Choroid plexus epithelial cell (primary cell): ENCODE measurements around the gene TFAP2D.

Source experiments
- DNase-seq: peaks from one replicate; pipeline ENCODE4 v3.0.0-alpha.2; 2010; ENCODE audit warnings: low read depth
- H3K4me3 ChIP-seq: 2 replicates; pipeline ENCODE4 v1.5.1; 2011; ENCODE audit warnings: low read depth, mild to moderate bottlenecking, control low read depth, low read length, moderate library complexity
- TF ChIP-seq, protein P1 (sequence below): conservative IDR thresholded peaks from 2 replicates; pipeline ENCODE4 v1.5.1; 2011; ENCODE audit warnings: low read depth, mild to moderate bottlenecking, control low read depth, inconsistent platforms, low read length, moderate library complexity

The TFAP2D gene

DNA sequence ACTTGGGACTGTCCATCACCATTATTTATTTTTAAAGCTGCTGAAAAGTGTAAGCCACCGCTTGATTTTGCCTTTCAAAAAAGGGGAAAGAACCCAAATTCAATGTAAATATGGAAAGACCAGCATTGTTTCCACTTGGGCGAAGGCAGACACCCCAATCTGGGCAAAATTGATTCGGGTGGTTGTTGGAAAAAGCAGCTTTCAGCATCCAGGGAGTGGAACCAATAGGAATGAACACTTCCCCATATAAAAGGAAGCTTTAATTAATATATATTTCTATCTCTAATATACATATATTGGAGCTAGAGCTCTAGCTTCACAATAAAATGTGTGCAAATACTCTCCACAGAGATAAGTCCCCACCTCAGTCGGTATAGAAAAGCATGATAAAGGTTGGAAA is at the start of gene TFAP2D:
TFAP2D (plus strand) TSS at position 301 of the 400 bp plus-strand sequence. CDS start 530 bp downstream, outside the sequence.
- TF ChIP-seq, protein P1, sequence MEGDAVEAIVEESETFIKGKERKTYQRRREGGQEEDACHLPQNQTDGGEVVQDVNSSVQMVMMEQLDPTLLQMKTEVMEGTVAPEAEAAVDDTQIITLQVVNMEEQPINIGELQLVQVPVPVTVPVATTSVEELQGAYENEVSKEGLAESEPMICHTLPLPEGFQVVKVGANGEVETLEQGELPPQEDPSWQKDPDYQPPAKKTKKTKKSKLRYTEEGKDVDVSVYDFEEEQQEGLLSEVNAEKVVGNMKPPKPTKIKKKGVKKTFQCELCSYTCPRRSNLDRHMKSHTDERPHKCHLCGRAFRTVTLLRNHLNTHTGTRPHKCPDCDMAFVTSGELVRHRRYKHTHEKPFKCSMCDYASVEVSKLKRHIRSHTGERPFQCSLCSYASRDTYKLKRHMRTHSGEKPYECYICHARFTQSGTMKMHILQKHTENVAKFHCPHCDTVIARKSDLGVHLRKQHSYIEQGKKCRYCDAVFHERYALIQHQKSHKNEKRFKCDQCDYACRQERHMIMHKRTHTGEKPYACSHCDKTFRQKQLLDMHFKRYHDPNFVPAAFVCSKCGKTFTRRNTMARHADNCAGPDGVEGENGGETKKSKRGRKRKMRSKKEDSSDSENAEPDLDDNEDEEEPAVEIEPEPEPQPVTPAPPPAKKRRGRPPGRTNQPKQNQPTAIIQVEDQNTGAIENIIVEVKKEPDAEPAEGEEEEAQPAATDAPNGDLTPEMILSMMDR = no peak

DNA sequence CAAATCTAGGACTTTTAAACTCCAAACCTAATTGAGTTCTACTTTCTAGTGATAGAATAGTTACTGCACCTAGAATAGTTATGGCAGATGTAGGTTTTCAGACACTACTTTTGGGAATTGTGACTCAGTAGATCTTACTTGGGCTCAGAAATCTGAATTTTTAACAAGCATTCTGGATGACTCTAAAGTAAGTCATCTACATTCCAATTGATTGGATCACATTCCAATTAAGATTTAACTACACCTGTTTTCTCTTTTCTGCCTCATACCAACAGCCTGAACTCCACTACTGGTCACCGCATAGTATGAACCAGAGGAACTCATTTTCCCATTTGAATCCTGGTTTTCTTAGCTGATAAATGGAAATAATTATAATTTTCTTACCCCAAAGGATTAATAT is 49.5 kb upstream of the TFAP2D start:
- no peak for DNase-seq
- TF ChIP-seq, protein P1 = no peak

More for the DNA sequence above, at the start of gene TFAP2D:
- no peak for DNase-seq
- no peak within 1 kb of the TSS for H3K4me3 ChIP-seq

DNA sequence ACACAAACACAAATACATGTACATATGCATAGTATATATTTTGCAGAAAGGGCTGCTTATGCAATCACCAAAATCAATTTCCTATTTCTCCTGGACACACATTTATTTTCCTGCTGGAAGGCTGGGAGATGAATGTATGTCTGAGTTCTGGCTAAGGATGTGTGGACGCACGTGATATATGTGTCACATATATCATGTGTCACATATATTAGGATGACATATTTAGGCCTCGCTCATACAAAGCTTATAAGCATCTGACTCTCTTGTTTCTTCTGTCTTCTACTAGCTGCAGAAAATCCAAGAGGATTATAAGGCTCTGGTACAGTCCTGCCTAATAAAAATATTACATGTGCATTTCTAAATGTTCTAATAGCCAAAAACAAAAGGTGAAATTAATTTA is 47.2 kb upstream of the TFAP2D start:
- TF ChIP-seq, protein P1 = no peak
- H3K4me3 ChIP-seq = no peak overlapping the region
- no peak for DNase-seq

More for the DNA sequence above, 49.5 kb upstream of the TFAP2D start:
- H3K4me3 ChIP-seq = no peak overlapping the region

DNA sequence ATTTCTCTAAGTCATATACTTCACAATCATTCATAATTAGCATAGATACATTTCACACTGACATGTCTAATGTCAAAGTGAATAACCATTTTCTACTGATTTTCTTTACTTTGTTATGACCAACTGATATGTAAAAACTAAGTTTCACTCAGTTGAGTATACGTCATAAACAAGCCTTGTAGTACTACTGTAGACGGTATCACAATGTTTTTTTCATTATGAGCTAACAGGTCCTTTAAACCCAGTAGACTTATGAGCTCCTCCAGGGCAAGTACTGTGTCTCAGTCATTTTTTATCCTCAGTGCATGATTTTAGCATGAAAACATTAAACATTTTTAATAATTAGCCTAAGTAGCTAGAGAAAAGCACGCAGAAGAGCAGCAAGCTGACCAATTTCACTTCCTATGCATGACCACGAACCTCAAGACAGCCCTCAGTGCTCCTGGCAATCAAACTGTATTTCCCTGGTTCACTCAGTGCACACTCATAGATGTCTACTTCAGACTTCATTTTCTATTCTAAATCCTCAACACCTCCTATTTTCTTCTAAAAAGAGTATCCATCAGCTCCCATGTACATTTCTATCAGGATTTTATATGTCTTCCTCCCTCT is 32.0 kb upstream of the TFAP2D start:
- DNase-seq = no peak
- TF ChIP-seq, protein P1 = no peak

DNA sequence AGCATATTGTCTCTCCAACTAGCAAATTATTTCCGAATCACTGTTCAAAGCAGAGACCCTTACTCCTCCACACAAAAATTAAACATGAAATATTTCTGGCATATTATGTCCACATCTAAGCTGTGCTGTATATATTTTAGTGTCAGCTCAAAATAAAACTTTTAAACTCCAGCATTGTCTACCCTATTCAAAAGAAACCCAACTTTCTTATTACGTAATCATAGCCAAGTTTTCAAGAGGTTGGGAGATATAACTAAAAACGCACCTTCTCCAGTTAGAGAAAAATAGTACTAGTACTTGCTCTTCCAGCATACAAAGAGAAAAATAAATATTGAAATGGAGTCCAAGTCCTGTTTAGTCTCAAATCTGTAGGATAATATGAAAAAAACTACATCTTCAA is 24.1 kb upstream of the TFAP2D start:
- no peak for DNase-seq
- H3K4me3 ChIP-seq = no peak overlapping the region
- TF ChIP-seq, protein P1 = no peak

More for the DNA sequence above, 32.0 kb upstream of the TFAP2D start:
- H3K4me3 ChIP-seq = no peak overlapping the region

DNA sequence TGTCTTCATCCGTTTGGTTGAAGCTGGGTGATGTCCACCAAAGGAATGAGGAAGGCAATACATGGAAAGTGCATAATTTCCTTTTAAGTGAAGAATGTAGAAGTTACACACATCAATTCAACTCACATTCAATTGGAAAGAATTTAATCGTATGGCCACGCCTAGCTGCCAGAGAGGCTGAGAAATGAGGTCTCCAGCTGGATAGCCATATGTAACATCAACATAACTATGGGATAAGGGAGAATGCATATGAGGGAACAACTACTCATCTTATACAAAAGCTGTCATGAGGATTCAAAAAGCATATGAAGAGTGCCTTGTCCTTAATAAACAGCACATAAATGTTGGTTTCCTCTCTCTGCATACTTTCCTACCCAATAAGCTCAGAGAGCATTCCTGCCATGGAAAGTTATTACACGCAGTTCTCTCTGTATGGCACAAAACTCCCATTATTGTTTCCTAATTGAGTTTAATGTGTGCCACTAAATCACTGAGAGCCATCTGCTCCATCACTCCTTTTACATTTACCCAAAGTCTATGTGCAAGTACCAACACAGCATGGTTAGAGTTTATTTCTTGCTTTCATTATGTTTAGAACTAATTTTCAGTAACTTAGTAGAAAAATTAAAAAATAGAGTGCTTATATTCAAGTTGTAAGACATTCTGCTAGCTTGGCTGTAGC is 21.4 kb upstream of the TFAP2D start:
- DNase-seq = no peak
- TF ChIP-seq, protein P1 = no peak
- no peak overlapping the region for H3K4me3 ChIP-seq

DNA sequence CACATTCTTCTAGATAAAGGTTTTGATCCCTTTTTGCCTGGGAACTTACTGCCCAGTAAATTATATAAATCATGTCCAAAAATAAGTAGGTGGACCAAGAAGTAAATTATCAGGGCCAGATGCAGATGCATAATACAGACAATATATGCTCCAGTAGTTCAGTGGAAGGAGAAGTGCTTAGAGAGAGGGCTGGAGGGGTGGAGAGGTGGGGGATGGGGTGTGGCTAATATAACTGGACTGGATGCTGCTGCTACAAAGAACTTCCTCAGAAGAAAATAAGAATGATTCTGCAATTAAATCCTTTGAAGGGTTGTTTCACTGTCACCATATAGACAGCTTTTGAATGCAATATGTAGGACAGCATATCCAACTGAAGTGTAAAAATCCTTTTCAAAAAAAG is 14.8 kb upstream of the TFAP2D start:
- H3K4me3 ChIP-seq = no peak overlapping the region
- TF ChIP-seq, protein P1 = no peak
- DNase-seq = no peak
